GM12878 (cell line): Measurements from ENCODE around the gene ANKRD55. TPM values are rescaled to one million over a fixed set of nuclear protein-coding genes. Genes with fewer than 3 reads are reported as not detected.

Experiments
- ATF7 ChIP-seq: fragments of 450-650 bp; IDR thresholded peaks from 2 replicates; pipeline ENCODE4 v1.6.1; 2016; ENCODE audit warnings: low read depth, mild to moderate bottlenecking
- FOXM1 ChIP-seq: IDR thresholded peaks from 2 replicates; pipeline ENCODE4 v1.6.1; 2012; ENCODE audit warnings: low read depth, mild to moderate bottlenecking, inconsistent platforms, low read length, moderate library complexity
- GABPA ChIP-seq: IDR thresholded peaks from 2 replicates; pipeline ENCODE4 v1.6.1; 2014; ENCODE audit warnings: antibody characterized with exemption, low read depth, mild to moderate bottlenecking, inconsistent platforms
- HDAC6 ChIP-seq: fragments of 200-600 bp; sonication (generic); IDR thresholded peaks from one replicate; pipeline ENCODE4 v1.8.0; 2017; ENCODE audit warnings: antibody characterized with exemption; ENCODE audit not compliant: unreplicated experiment
- IRF4 ChIP-seq: IDR thresholded peaks from 2 replicates; pipeline ENCODE4 v1.6.1; 2011; ENCODE audit warnings: low read depth, low read length
- RB1 ChIP-seq: fragments of 450-650 bp; formaldehyde crosslinking; IDR thresholded peaks from 2 replicates; pipeline ENCODE4 v1.6.1; 2017; ENCODE audit warnings: mild to moderate bottlenecking, borderline replicate concordance
- ZNF592 ChIP-seq: fragments of 450-650 bp; IDR thresholded peaks from 2 replicates; pipeline ENCODE4 v1.6.1; 2017; ENCODE audit warnings: mild to moderate bottlenecking, moderate library complexity
- polyA plus RNA-seq, 11 experiments: library from polyadenylated mRNA; depleted of rRNA in 4 of 11; unstranded in 6 of 11; stranded (reverse) in 5 of 11; fragments of >200 nt; fragmentation: Nextera tagmentation in 4 of 11; fragmentation: Illumina TruSeq in 1 of 11; extraction: Ambion mirVana in 4 of 11; extraction: Trizol in 1 of 11; gene quantifications; 1 replicate in 1 of 11; 2 replicates in 10 of 11; pipeline versions ENCODE4 v1.2.1 to v1.2.3, GENCODE V29; 2011 to 2016; ENCODE audit warnings: inconsistent platforms in 2 of 11, missing spikeins in 2 of 11, low read depth in 1 of 11
- total RNA-seq, 4 experiments: library from RNA; depleted of rRNA in 3 of 4; stranded (reverse); fragments of >200 nt in 3 of 4; fragmentation: Illumina TruSeq in 1 of 4; extraction: Trizol in 1 of 4; gene quantifications; 2 replicates each; pipeline versions ENCODE4 v1.2.1 to v1.2.3, GENCODE V29; 2013 to 2021
- TF ChIP-seq, protein P1 (sequence below): IDR thresholded peaks from 2 replicates; pipeline ENCODE4 v1.6.1; 2011; ENCODE audit warnings: borderline replicate concordance, low read depth, mild to moderate bottlenecking, moderate library complexity, low read length; ENCODE audit not compliant: insufficient read depth, poor library complexity, severe bottlenecking

ANKRD55 gene
- total and polyA plus RNA-seq, 10 of the 15 experiments (the other 5 are each of a cell fraction or from before 2014, with no cell fraction given): 0.04 TPM; not detected in 9

DNA sequence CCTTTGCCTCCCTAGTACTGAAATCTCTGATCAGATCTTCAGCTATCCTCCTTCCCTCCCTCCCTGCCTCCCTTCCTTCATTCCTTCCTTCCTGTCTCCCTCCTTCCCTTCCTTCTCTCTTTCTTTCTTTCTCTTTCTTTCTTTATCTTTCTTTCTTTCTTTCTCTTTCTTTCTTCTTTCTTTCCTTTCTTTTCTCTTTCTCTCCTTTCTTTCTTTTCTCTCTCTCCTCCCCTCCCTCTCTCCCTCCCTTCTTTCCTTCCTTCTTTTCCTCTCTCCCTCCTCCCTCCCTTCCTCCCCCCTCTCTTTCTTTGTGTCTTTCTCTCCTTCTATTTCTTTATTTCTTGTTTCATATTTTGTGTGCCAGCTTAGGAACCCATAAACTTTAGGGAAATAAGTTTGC is 23.9 kb upstream of the ANKRD55 start (continued):
- TF ChIP-seq FOXM1: no peak
- TF ChIP-seq, protein P1, sequence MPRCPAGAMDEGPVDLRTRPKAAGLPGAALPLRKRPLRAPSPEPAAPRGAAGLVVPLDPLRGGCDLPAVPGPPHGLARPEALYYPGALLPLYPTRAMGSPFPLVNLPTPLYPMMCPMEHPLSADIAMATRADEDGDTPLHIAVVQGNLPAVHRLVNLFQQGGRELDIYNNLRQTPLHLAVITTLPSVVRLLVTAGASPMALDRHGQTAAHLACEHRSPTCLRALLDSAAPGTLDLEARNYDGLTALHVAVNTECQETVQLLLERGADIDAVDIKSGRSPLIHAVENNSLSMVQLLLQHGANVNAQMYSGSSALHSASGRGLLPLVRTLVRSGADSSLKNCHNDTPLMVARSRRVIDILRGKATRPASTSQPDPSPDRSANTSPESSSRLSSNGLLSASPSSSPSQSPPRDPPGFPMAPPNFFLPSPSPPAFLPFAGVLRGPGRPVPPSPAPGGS: no peak
- no peak for TF ChIP-seq ZNF592
- no peak for TF ChIP-seq ATF7
- no peak for TF ChIP-seq RB1
- no peak for TF ChIP-seq HDAC6
- TF ChIP-seq GABPA: no peak
- no peak for TF ChIP-seq IRF4
- TF ChIP-seq, all 136 proteins: peak for 0
